Anterior cingulate cortex (tissue), 58 donors: ENCODE measurements around the gene ABLIM1.

Source experiments
- DNase-seq, 58 donors: peaks; one replicate each; lab custom pipeline; 2025; lab: John Stamatoyannopoulos, UW

Gene ABLIM1

DNA sequence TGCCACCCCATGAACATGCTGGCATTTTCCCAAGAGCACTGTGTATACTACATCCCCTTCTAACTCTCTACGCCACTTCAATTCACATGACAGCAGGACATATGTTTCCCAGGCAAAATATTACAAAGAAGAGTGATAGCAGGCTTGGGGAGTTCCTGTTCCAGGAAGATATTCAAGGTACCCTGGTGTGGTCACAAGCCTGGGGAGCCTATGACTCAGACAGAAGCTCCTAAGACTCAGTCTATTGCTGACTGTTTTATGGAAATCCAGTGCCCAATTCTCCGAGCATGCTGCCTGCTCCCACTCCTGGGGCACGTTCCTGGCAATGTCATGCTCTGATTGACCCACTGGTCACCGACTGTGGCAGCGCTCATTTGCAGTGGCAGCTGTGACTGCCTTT lies 23.5 kb upstream of the ABLIM1 start:
- no peak for DNase-seq

- no peak for DNase-seq
These were observed 22.6 kb upstream of the ABLIM1 start for GRCh38 chr10:114680543-114681117.

DNA sequence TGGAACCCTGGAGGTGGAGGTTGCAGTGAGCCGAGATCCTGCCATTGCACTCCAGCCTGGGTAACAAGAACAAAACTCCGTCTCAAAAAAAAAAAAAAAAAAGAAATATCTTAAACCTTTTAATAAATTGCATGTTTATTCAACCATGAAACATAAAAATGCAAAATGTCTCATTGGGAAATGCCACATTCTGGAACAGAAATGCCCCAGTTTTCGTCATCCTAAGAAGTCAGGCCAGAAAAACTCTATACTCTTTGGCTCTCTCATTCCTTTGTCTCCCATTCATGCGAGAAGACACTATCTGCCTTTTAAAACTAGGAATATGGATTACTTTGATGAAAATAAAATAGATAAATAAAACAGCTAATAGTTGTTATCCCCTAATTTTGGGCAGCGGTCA lies 21.5 kb upstream of the ABLIM1 start:
- no peak for DNase-seq

GRCh38 chr10:114678820-114679219 lies 20.7 kb upstream of the ABLIM1 start:
- no peak for DNase-seq

GRCh38 chr10:114678336-114678735 lies 20.3 kb upstream of the ABLIM1 start:
- no peak for DNase-seq

DNA sequence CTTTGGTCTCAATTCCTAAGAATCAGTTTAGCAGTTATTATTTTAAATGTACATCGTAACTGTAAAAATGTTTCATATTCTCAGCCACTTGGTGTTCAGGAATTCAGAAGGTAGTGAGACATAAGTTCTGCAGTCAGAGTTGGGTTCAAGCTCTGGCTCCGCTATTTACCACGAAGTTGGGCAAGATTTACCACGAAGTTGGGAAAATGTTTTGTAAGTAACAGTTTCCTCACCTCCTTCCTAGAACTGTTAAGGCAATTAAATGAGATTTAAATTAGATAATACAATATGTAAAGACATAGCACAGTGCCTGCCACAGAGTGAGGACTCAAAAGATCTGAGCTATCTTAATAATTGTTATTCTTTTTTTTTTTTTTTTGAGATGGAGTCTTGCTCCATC lies 16.3 kb upstream of the ABLIM1 start:
- DNase-seq = no peak

DNA sequence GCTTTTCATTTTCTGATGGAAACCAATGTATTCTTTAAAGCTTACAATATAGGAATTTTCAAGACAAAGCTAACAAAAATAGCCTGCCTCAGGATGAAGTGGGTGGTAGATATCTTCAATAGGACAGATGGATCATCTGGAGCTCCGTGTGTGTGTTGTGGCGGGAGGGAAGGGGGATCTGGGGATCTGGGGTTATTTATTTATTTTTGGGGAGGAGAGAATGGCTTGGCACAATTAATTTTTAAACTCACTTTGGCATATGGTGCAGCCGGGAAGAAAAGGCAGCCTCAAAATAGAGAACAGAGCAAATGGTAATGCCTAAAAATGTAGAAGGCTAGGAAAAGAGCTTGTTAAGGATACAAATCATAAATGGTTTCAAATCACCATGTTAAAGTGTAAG lies 11.6 kb upstream of the ABLIM1 start:
- peak in 1 of 58 donors; percentile 13 for DNase-seq

GRCh38 chr10:114668375-114669080 lies 10.5 kb upstream of the ABLIM1 start:
- no peak for DNase-seq

DNA sequence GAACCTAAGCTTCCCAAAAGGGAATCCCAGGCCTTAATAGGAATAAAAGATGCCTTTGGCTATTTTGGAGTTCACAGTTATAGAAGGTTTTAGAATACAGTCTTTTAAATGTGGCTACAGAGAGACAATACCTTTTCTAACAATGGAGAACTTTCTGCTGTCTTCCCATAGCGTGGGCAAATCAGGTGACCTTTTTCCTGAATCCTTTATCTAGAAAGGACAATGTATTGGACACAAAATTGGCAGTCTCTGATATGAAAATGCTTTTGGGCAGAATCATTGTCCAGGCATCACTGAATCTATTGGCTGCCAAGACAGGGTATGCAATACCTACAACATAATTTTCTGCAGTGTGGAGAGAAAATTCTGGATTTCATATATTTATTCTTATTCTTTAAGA lies 7.8 kb upstream of the ABLIM1 start:
- DNase-seq = no peak

DNA sequence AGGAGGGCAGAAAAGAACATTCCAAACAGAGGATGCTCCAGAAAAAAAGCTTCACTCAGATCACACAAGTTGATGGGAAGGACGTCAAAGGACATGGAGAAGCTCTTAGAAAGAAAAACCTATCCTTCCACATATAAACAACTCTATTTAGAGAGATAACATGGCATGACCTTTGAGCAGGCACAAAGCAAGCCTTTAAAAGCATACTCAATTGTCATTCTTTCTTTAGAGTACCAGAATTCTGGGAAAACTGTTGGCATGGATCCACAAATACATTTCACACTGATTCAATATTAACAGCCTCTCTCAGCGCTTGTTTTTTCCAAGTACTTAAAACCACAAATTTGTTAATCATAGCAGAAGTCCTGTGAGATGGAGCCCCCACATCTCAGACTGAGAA lies 7.3 kb upstream of the ABLIM1 start:
- DNase-seq = no peak

- no peak for DNase-seq
These were observed 6.1 kb upstream of the ABLIM1 start for GRCh38 chr10:114664127-114664526.

GRCh38 chr10:114663626-114664025 lies 5.6 kb upstream of the ABLIM1 start:
- DNase-seq = no peak

DNA sequence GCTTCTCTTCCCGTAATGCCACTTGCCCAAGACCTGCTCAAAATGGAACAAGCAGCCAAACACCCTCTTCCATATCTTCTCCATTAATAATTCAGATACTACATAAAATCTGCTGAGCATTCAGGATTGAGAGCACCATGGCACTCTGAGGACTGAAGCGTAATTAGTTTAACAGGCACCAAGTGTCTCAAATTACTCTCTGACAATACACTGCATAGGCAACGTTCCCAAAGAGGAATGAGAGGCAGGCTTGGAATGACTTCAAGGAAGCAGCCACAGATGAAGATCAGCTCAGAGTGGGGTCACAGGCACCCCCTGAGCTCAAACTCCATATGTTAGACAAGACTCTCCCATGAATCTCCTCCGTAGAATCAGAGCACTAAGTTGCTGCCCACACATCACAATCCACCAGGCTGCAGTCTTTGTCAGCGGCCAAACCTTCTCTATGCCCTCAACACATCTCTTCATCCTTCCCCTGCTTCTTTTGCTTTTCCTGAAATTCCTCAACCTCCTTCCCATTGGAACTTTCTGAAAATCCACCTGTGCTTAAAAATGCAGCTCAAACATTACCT lies 4.7 kb upstream of the ABLIM1 start:
- DNase-seq = no peak

GRCh38 chr10:114661212-114661880 lies 3.3 kb upstream of the ABLIM1 start:
- no peak for DNase-seq

DNA sequence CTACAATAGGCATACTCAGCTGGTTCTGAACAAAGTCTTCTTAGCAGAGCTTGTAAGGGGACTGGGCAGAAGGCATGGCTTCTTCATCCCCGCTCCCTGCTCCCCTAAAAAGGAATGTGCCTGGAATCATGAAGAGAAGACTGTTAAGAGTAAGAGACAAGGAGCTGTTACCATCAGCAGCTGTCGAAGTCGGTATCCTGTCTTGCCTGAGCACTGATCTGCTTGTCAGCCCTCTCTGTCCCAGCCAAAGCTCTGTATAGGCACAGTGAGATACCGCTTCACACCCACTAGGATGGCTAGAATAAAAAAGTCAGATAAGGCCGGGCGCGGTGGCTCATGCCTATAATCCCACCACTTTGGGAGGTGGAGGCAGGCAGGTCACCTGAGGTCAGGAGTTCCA lies 2.4 kb downstream of the ABLIM1 start:
- no peak for DNase-seq

DNA sequence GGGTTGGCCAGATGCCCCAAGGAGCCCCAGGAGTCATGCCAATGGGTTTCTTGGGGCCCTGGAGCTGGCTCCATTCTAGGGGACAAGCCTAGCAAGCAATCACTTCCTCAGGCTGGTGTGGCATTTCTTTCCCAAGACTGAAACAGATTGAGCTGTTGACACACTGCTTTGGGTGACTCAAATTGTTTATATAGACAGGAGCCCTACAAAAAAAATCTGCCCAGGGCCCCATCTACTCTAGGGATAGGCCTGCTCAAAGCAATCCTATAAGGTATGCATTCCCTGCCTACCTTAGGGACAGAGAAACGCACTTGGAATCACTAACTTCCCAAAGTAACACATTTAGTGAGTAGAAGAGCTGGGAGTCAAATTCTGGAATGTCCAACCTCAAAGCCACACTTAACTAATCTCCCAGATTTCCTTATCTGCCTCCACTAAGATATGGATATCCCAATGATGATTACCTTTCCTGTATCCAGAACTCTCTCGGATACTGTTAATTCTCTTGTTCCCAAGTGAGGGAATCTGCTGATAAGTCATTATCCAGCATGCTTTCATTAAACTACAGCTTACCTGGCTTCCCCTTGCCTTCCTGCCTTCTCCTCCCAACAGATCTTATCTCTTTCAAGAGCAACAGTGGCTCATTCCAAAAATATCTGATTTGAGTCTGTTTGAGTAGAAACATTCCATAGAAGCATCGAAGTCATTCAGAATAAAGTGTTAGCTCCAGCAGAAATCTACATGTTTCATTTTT lies 3.1 kb downstream of the ABLIM1 start:
- no peak for DNase-seq

DNA sequence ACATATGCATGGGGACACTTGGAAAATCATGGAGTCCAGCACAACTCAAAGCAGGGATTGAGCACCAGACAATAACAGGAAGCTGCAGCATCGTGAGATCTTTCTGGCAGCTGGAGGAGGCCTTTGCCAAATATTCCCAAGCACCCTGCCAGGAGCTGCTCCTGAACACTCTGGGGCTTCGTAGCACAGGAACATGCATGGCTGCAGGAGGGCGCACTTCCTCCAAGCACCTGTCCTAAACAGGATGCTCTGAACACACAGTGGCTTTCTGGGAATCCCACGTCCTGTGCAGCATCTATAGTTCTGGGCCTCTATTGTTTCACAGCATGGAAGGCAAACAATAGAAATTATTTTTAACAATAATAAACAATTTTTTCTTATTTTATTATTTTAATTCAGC lies 4.1 kb downstream of the ABLIM1 start:
- no peak for DNase-seq

DNA sequence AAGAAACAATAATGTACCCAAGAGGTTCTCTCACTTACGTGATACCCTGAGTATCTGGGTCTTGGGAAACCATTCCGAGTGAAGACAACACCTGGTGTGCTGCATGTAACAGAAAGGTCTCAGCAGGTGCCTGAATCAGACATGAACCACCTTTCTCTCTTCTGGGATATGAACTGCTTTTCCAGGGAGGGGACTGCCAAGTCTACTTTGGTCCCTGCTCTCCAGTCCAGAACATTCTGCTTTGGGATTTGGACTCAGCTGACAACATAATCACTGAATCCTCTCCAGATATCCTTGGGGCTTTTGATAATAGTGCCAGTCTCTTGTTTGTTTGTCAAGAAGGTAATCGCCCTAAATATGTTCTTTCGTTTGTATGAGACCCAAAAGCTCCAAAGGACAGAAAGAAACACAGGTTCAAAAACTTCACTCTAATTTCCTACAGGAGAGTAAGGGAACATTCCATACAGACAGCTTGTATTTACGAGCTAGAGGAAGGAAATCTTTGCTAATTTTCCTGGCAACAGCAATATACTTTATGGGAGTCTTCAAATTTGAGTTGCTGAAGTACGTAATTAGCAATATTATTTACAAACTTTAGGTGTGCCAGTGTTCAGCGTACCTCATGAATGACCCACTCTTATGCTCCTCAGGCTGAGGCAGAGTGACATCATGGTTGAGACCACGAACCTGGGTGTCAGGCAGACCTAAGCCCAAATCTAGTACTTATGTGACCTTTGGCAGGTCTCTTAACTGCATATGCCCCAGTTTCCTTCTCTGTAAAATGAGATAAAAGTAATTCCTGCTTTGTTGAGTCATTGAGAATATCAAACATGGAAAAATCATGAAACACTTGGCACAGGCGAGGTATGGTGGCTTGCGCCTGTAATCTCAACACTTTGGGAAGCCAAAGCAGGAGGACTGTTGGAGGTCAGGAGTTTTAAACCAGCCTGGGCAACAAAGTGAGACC lies 5.4 kb downstream of the ABLIM1 start:
- no peak for DNase-seq

GRCh38 chr10:114650831-114651230 lies 7.2 kb downstream of the ABLIM1 start:
- no peak for DNase-seq

GRCh38 chr10:114650266-114650665 lies 7.8 kb downstream of the ABLIM1 start:
- no peak for DNase-seq
